Measurements from ENCODE around the gene BUD31. TPM values are rescaled to one million over a fixed set of nuclear protein-coding genes. Genes with fewer than 3 reads are reported as not detected.

BUD31 gene
- total and polyA plus RNA-seq, 2 experiments from 2014 or later: 77.1 to 247 TPM

GRCh38 chr7:99455874-99456273 lies 47.1 kb downstream of the BUD31 start:
- Mint-ChIP-seq H3K27me3 (ENCODE audit: insufficient read depth, low read depth, poor library complexity) (peaks cover 25% of the 10 kb centered on the region), H3K9me3 (no peaks in the 10 kb centered on the region), H3K36me3 (ENCODE audit: low read depth) (peaks cover 93% of the 10 kb centered on the region), H3K27ac (no peak overlapping the region), H3K4me1 (0 out of 3 replicates have a peak, but pooled peaks cover 4% of the 10 kb centered on the region), H3K4me3 (no peak overlapping the region)
- Histone ChIP-seq H3F3A (replicated peaks; ENCODE audit: low read depth) (peaks cover 50% of the 10 kb centered on the region), H3K4me1 (ENCODE audit: insufficient read depth) (no peaks in the 10 kb centered on the region), H3K4me2 (no peak overlapping the region), H3K36me3 (ENCODE audit: insufficient read depth) (peaks cover 18% of the 10 kb centered on the region), H3K9me2 (ENCODE audit: insufficient read depth) (no peaks in the 10 kb centered on the region), H2AFZ (no peak overlapping the region), H3K27me3 (ENCODE audit: insufficient read depth) (no peaks in the 10 kb centered on the region), H3K79me2 (replicated peaks; ENCODE audit: insufficient read depth) (peaks cover 31% of the 10 kb centered on the region), H3K4me3 (no peak overlapping the region), H3K27ac (ENCODE audit: low read depth) (peak overlapping the region; percentile 81), H4K20me1 (replicated peaks; ENCODE audit: insufficient read depth) (peaks cover 30% of the 10 kb centered on the region)
- DNase-seq (ENCODE audit: low spot score): no peak
- no peak for ATAC-seq
- TF ChIP-seq, protein P1, sequence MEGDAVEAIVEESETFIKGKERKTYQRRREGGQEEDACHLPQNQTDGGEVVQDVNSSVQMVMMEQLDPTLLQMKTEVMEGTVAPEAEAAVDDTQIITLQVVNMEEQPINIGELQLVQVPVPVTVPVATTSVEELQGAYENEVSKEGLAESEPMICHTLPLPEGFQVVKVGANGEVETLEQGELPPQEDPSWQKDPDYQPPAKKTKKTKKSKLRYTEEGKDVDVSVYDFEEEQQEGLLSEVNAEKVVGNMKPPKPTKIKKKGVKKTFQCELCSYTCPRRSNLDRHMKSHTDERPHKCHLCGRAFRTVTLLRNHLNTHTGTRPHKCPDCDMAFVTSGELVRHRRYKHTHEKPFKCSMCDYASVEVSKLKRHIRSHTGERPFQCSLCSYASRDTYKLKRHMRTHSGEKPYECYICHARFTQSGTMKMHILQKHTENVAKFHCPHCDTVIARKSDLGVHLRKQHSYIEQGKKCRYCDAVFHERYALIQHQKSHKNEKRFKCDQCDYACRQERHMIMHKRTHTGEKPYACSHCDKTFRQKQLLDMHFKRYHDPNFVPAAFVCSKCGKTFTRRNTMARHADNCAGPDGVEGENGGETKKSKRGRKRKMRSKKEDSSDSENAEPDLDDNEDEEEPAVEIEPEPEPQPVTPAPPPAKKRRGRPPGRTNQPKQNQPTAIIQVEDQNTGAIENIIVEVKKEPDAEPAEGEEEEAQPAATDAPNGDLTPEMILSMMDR (conservative IDR thresholded peaks at IDR 0.05; ENCODE audit: low read depth in 2 of 2): 0 out of 4 replicates have a peak, but pooled peaks of 1 of the 2 experiments have one; percentile 7
- TF ChIP-seq, protein P2, sequence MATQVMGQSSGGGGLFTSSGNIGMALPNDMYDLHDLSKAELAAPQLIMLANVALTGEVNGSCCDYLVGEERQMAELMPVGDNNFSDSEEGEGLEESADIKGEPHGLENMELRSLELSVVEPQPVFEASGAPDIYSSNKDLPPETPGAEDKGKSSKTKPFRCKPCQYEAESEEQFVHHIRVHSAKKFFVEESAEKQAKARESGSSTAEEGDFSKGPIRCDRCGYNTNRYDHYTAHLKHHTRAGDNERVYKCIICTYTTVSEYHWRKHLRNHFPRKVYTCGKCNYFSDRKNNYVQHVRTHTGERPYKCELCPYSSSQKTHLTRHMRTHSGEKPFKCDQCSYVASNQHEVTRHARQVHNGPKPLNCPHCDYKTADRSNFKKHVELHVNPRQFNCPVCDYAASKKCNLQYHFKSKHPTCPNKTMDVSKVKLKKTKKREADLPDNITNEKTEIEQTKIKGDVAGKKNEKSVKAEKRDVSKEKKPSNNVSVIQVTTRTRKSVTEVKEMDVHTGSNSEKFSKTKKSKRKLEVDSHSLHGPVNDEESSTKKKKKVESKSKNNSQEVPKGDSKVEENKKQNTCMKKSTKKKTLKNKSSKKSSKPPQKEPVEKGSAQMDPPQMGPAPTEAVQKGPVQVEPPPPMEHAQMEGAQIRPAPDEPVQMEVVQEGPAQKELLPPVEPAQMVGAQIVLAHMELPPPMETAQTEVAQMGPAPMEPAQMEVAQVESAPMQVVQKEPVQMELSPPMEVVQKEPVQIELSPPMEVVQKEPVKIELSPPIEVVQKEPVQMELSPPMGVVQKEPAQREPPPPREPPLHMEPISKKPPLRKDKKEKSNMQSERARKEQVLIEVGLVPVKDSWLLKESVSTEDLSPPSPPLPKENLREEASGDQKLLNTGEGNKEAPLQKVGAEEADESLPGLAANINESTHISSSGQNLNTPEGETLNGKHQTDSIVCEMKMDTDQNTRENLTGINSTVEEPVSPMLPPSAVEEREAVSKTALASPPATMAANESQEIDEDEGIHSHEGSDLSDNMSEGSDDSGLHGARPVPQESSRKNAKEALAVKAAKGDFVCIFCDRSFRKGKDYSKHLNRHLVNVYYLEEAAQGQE (IDR thresholded peaks at IDR 0.05; ENCODE audit: unreplicated experiment): no peak

DNA sequence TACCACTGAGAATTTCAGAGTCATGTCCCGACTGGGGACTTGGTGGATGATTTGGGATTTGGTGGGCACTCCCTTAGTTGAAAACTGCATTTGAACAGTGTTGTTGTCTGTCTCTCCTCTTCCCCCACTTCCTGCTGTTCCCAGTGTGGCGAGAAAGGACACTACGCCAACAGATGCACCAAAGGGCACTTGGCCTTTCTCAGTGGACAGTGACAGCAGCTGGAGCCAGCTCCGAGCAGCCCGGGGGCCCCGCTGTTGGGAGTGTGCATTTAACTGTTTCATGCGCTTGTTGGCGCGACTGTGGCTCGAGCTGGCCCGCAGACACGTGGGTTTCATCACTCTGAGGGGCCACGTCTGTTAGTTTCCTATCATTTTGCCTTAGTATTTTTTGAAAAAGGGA lies 47.5 kb downstream of the BUD31 start:
- H3K27ac Mint-ChIP-seq: no peak overlapping the region
- no peak for TF ChIP-seq ZNF114 (CRISPR knock-in tag; IDR thresholded peaks at IDR 0.05)
- no peak for TF ChIP-seq NANOG (IDR thresholded peaks at IDR 0.05; ENCODE audit: borderline replicate concordance)
- TF ChIP-seq, protein P2 (IDR thresholded peaks at IDR 0.05; ENCODE audit: unreplicated experiment): no peak
- TF ChIP-seq STAT1 (IDR thresholded peaks at IDR 0.05; ENCODE audit: unreplicated experiment): no peak
- no peak for TF ChIP-seq CREB1 (CRISPR knock-in tag; IDR thresholded peaks at IDR 0.05; ENCODE audit: low read depth)
- Histone ChIP-seq H3K4me1 (ENCODE audit: insufficient read depth) (no peaks in the 10 kb centered on the region), H2AFZ (no peak overlapping the region), H3K79me2 (replicated peaks; ENCODE audit: insufficient read depth) (peaks cover 35% of the 10 kb centered on the region), H3K4me2 (no peak overlapping the region), H3K36me3 (ENCODE audit: insufficient read depth) (peaks cover 16% of the 10 kb centered on the region), H3K27me3 (ENCODE audit: insufficient read depth) (no peaks in the 10 kb centered on the region), H3K9me2 (ENCODE audit: insufficient read depth) (no peaks in the 10 kb centered on the region), H3K27ac (ENCODE audit: low read depth) (peak overlapping the region; percentile 81), H3K4me3 (no peak overlapping the region), H4K20me1 (replicated peaks; ENCODE audit: insufficient read depth) (peaks cover 30% of the 10 kb centered on the region), H3F3A (replicated peaks; ENCODE audit: low read depth) (peaks cover 49% of the 10 kb centered on the region)
- no peak overlapping the region for H3K4me3 Mint-ChIP-seq
- H3K4me1 Mint-ChIP-seq: 0 out of 3 replicates have a peak, but pooled peaks cover 4% of the 10 kb centered on the region
- ATAC-seq (no peak), DNase-seq (ENCODE audit: low spot score) (no peak)
- no peaks in the 10 kb centered on the region for H3K9me3 Mint-ChIP-seq
- H3K27me3 Mint-ChIP-seq (ENCODE audit: insufficient read depth, low read depth, poor library complexity): peaks cover 26% of the 10 kb centered on the region
- peaks cover 93% of the 10 kb centered on the region for H3K36me3 Mint-ChIP-seq (ENCODE audit: low read depth)
